ENCODE results near the gene SPOCD1. TPM values are rescaled to one million over a fixed set of nuclear protein-coding genes. Genes with fewer than 3 reads are reported as not detected.

Gene SPOCD1
- total RNA-seq, 2 experiments from 2014 or later: 0.60 to 1.0 TPM

DNA sequence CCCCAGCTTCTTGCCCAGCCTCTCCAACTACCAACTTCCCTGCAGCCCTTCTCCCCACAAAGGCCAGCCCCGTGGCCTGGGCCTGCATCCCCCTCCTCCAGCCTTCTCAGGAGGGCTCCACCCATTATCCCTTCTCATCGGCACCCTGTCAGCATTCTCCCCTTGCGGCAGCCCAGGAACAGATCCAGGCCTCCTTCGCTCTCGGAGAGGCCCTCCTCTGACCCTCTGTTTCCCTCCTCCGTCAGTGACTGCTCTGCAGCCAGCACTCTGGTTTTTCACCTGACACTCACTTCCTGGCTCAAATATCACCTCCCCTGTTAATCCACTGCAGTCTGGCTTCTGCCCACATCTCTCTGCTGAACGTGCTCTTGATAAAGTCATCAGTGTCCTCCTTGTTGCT is 69.1 kb downstream of the SPOCD1 start:
- DNase-seq (ENCODE audit: low spot score): no peak
- CTCF ChIA-PET (ENCODE audit: unreplicated experiment): interaction anchor here (0.6 to 1.7 kb wide), 3 partner anchors 41 to 102 kb away, joined by 3 to 13 read pairs (median 3); no protein-coding TSS in a partner anchor
- H3K4me2 ChIP-seq (ENCODE audit: low read length): no peak overlapping the region
- BruUV-seq (replicated peaks): no TSS peak
- no peaks in the 10 kb centered on the region for H3K9me3 ChIP-seq (ENCODE audit: low read length)
- POLR2A ChIA-PET: no interaction called here
- no peaks in the 10 kb centered on the region for H3K36me3 ChIP-seq (ENCODE audit: insufficient read depth, low read length)
- intact Hi-C loops (cut with micrococcal nuclease; ENCODE audit: unreplicated experiment): no loop called here
- H3K27ac ChIP-seq (ENCODE audit: low read depth, low read length, poor library complexity, severe bottlenecking): no peak overlapping the region
- no peak overlapping the region for H2AFZ ChIP-seq (ENCODE audit: low read length)
- TF ChIP-seq EZH2phosphoT487 (IDR thresholded peaks at IDR 0.05; ENCODE audit: borderline replicate concordance, low read depth, low read length): no peak
- TF ChIP-seq CTCF (conservative IDR thresholded peaks at IDR 0.05; ENCODE audit: low read length): no peak
- H4K20me1 ChIP-seq (ENCODE audit: insufficient read depth, low read length): no peaks in the 10 kb centered on the region; the same call in 1 of the 2 replicates
- H3K4me3 ChIP-seq (ENCODE audit: low read depth, low read length, poor library complexity, severe bottlenecking): no peak overlapping the region
- no peaks in the 10 kb centered on the region for H3K79me2 ChIP-seq (ENCODE audit: insufficient read depth, low read depth, low read length)
- H3K4me1 ChIP-seq (ENCODE audit: insufficient read depth, low read length, poor library complexity, severe bottlenecking): peaks cover 54% of the 10 kb centered on the region
- H3K9me2 ChIP-seq (ENCODE audit: insufficient read depth, low read length): no peaks in the 10 kb centered on the region

DNA sequence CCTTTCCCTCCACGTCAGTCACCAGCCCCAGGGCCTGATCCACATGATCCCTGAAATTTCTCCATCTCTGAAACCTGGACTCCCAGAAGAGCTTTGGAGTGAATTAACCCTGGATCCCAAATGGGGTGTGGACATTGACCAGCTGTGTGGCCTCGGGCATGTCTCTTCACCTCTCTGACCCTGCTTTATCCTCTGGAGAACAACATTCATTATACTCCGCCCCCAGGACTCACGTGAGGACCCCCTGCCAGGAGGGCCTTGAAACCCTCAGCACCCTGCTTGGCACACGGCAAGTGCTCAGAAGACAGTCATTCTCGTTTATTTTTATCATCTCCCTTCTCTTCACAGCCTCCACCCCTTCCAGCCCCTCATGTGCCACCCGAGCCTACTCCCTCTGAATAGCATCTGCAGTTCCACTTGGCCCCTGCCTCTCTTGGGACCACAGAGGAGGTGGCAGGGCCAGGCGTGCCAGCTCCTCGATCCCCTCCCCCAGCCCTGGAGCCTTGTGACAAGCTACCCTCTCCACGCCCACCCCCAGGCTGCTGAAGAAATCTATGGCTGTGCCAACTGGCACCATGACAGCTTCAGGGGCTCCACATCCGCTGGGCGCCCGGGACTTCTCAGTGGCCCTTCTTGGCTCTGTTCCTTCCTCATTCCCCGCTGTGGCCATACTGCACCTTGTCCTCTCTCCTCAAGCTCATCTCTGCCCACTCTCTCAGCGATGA is 69.7 kb downstream of the SPOCD1 start:
- H3K4me1 ChIP-seq (ENCODE audit: insufficient read depth, low read length, poor library complexity, severe bottlenecking): peaks cover 48% of the 10 kb centered on the region
- H3K9me2 ChIP-seq (ENCODE audit: insufficient read depth, low read length): no peaks in the 10 kb centered on the region
- intact Hi-C loops (cut with micrococcal nuclease; ENCODE audit: unreplicated experiment): loop anchor here (1.0 kb wide), 3 partner anchors 32 to 82 kb away; no protein-coding TSS in a partner anchor

More for the DNA sequence above, 69.7 kb downstream of the SPOCD1 start:
- ChIA-PET CTCF (ENCODE audit: unreplicated experiment) (interaction anchor here (0.5 to 1.8 kb wide), 11 partner anchors 11 to 103 kb away, joined by 3 to 13 read pairs (median 4); no protein-coding TSS in a partner anchor), POLR2A (interaction anchor here (0.6 kb wide), 2 partner anchors 32 to 81 kb away, joined by 3 to 4 read pairs; no protein-coding TSS in a partner anchor)
- TF ChIP-seq CTCF (conservative IDR thresholded peaks at IDR 0.05; ENCODE audit: low read length): no peak; the same call in 1 of the 2 replicates
- TF ChIP-seq EZH2phosphoT487 (IDR thresholded peaks at IDR 0.05; ENCODE audit: borderline replicate concordance, low read depth, low read length): no peak
- Histone ChIP-seq H3K4me2 (ENCODE audit: low read length) (peak overlapping the region; percentile 83), H3K27ac (ENCODE audit: low read depth, low read length, poor library complexity, severe bottlenecking) (peak overlapping the region; percentile 80), H3K36me3 (ENCODE audit: insufficient read depth, low read length) (no peaks in the 10 kb centered on the region), H3K4me3 (ENCODE audit: low read depth, low read length, poor library complexity, severe bottlenecking) (no peak overlapping the region), H3K9me3 (ENCODE audit: low read length) (no peaks in the 10 kb centered on the region), H3K79me2 (ENCODE audit: insufficient read depth, low read depth, low read length) (no peaks in the 10 kb centered on the region), H2AFZ (ENCODE audit: low read length) (no peak overlapping the region; the same call in 1 of the 2 replicates), H4K20me1 (ENCODE audit: insufficient read depth, low read length) (no peaks in the 10 kb centered on the region; the same call in 1 of the 2 replicates)
- BruUV-seq (replicated peaks): no TSS peak
- no peak for DNase-seq (ENCODE audit: low spot score)
